Muscle of arm (tissue), 12 donors: ENCODE data around the gene ZNF343. TPM values are rescaled to one million over a fixed set of nuclear protein-coding genes. Genes with fewer than 3 reads are reported as not detected.
"Not testable (repeated sequence)": the region's sequence is repeated elsewhere in the genome, so short reads cannot be mapped to it uniquely, and the experiment has no call there.

Source experiments
- DNase-seq: peaks from one replicate; pipeline ENCODE4 v3.0.0-alpha.2; 2013
- polyA plus RNA-seq, 12 donors: library from polyadenylated mRNA; unstranded; fragments of 120-200 nt; gene quantifications; one replicate each; pipeline ENCODE4 v1.2.1, GENCODE V29; 2013; ENCODE audit not compliant: insufficient read length in 12 of 12

Gene ZNF343
- polyA plus RNA-seq, 12 donors = 3.3 to 12.4 (median 9.8) TPM; not detected in 1

DNA sequence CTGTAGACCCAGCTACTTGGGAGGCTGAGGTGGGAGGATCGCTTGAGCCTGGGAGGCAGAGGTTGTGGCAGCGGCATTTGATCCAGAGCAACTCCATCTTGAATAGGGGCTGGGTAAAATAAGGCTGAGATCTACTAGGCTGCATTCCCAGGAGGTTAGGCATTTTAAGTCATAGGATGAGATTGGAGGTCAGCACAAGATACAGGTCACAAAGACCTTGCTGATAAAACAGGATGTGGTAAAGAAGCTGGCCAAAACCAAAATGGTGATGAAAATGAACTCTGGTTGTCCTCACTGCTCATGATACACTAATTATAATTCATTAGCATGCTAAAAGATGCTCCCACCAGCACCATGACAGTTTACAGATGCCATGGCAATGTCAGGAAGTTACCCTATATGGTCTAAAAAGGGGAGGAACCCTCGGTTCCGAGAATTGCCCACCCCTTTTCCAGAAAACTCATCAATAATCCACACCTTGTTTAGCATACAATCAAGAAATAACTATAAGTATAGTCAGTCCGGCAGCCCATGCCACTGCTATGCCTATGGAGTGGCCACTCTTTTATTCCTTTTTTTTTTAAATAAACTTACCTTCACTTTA is 14.2 kb upstream of the ZNF343 start:
- DNase-seq = not testable (repeated sequence)

DNA sequence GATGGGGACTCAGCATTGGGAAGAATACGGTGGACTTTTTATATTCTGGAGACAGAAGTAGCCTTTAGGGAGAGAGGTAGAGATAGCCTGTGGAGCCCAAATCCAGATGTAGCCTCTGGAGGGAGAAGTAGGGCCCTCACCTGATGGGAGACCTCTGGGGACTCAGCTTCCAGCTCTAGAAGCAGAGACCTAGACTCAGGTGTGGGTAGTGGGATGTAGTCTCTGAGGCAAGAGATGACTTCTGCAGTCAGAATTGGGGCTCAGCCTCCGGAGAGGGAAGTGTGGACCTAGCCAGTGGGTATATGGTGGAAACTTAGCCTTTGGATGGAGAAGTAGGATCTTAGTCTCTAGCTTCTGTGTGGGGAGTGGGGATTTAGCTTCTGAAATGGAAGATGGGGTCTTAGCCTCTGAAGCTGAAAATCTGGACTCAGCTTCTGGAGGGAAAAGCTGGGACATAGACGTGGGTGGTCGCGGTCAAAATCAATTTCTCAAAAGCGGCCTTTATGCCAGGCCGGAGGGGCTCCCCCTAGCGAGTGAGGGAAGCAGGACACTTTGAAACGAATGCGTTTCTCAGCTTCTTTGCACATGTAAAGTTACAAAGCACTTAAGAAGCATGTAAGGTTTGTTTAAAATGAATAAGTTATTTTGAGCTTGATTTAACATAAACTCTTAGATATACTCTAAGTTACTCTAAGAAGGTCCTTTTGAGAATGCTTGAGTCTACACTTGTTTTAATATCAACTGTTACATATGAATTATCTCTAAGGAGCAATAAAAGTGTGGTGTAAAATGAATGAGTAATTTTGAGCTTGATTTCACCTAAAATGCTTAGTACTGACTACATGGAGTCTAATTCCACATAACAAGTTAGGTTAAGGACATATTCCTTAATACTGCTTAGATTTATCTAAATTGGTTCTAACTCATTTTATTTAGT is 12.9 kb upstream of the ZNF343 start:
- DNase-seq = peak; percentile 16

DNA sequence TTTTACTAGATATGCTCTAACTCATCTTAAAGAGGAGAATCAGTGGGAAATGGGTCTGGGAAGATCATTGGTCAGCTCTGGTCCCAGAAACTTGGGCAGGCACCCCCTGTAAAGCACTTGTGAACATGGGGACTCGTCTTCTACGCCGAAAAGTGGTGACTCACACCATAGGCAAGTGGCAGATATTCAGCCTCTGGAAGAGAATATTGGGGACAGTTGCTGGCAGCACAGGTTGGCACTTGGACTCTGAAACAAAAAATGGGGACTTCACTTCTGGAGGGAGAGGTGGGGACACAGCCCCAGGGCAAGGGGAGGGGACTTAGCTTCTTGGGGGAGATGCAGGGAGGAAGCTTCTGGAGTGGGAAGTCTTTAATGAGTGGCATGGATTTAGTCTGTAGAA is 11.9 kb upstream of the ZNF343 start:
- no peak for DNase-seq

DNA sequence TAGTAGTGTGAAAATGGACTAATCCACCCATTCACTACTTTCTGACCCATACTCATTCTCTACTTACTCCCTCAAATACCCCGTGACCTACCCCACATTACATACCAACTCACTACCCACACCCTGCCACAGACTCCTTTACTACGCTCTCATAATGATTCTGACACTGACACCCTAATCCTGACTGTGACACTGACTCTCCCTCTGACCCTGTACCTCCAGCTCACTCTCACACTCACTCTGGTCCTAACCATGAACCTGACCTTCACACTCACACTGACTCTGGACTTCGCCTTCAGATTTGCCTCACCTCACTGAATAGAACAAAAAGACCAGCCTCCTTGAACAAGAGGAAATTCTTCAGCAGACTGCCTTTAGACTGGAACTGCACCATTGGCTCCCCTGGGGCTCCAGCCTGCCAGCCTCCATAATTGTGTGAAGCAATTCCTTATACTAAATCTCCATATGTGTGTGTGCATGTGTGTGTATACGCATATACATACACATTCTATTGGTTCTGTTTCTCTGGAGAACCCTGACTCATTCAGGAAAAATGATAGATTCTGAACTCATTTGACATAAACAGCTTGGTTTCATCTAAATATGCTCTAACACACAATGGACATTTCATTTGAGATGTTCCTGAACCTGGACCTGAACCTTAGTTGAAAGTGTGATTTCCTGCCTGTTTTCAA is 10.5 kb upstream of the ZNF343 start:
- DNase-seq = no peak

DNA sequence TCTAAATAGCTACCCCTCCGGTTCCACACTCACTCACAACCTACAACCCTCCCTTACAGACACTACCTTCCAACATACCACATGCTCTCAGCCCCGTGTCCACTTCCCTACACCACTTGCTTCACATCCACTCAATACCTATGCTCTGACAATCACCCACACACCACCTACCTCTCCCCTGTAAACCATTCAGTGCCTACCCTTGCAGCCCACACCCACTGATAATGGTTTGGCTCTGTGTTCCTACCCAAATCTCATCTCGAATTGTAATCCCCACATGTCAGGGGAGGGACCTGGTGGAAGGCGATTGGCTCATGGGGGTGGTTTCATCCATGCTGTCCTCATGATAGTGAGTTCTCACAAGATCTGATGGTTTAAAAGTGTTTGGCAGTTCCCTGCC is 9.8 kb upstream of the ZNF343 start:
- no peak for DNase-seq

DNA sequence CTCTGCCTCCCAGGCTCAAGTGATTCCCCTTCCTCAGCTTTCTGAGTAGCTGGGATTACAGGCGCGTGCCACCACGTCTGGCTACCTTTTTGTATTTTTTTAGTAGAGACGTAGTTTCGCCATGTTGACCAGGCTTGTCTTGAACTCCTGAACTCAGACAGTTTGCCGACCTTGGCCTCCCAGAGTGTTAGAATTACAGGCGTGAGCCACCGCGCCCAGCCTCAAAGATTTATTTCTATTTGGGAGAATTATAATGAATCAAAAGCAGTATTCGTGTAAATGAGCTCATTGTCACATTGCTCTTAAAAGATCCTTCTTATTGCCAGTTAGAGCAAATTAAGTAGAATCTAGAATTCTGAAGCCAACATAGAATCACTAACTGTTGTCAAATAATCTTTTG is 9.4 kb upstream of the ZNF343 start:
- no peak for DNase-seq

DNA sequence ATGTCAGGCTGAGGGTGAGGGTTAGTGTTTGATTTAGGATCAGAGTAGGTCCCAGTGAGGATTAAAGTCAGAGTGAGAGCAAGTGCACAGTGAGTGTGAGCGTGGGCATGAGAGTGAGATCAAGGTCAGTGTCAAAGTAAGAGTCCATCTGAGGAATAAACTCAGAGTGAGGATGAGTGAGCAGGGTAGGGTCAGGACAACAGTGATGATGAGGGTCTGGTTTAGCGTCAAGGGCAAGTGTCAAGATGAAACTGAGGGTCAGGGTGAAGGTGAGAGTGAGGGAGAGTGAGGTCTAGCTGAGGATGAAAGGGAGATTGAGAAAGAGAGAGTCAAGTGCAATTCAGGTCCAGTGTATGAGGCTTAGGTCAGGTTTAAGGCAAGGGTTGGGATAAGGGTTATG is 7.7 kb upstream of the ZNF343 start:
- no peak for DNase-seq

DNA sequence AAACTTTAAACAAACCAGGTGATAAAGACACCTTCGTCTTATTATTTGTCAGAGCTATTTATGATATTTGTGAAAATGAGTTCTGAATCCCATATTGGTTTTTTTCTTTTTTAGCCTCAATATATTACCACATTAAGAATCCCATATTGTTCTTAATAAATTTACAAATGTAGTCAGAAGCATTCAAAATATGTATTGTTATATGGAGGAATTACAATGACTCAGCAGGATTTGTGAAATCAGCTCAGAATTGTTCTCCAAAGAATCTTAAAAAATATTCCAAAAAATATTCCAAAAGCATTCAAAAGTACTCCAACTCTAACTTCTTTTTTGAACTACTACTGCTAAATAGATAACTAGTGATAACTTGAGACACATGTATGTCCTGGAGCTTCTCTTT is 6.5 kb upstream of the ZNF343 start:
- no peak for DNase-seq

DNA sequence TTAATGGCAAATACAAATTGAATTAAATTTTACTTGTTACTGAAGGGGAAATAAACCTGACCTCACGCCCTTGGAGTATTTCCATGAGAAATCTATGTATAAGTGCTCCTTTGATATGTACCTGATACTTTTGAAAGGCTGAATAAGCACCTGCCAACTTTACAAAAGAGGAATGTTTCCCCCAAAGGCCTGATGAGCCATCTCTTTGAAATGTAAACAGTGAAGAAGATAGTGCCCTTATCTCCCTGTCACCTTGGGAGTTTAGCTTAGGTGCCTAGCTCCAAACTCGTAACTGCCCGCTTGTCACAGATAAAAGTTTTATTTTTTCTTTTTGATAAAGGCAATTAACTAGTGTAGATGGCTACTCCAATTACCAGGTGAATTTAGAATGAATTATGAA is 1.1 kb upstream of the ZNF343 start:
- no peak for DNase-seq

DNA sequence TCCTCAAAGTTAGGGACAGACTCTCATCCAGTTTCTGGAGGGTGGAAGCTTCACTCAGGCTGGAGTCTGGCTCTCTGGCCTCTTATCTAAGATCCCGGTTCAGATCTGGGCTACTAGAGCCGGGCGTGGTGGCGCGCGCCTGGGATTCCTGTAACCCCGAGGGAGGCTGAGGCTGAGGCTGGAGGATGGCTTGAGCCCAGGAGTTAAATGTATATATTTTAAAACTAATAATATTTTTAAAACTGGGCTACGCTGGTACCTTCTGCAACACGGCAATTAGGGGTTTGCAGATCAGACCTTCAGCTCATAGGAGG is 710 bp upstream of the ZNF343 start:
- DNase-seq = no peak

DNA sequence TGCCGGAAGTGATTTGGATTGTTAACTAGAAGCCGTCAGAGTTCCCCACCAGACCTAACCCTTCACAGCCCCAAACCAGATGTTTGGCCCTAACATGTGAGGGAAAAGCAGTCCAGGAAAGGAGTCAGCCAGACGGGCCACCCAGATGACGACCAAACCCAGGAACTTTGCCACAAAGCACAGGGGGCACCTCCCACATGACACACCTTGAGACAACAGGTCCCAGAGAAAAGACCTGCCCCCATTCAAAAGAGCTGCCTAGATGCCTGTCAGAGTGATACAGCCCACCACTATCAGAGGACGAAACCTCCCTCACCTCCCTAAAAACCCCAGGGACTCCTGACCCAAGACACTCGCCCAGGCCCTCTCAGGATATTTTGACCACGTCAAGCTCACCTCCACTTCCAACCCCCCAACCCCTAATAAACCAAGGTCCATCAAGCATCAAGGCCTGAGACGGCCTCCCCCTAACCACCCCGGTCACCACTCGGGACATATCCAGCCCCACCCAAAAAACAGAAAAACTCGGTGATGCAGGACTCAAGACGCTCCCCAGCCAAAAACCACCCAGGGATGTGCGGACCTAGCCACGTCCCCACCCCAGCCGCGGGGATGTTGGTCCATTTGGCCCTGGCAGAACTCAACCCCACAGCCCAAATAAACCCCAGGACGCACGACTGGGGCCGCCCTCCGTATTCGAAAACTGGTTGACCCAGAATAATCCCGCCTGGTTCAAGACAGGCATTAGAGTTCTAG is 662 bp downstream of the ZNF343 start:
- DNase-seq = no peak

DNA sequence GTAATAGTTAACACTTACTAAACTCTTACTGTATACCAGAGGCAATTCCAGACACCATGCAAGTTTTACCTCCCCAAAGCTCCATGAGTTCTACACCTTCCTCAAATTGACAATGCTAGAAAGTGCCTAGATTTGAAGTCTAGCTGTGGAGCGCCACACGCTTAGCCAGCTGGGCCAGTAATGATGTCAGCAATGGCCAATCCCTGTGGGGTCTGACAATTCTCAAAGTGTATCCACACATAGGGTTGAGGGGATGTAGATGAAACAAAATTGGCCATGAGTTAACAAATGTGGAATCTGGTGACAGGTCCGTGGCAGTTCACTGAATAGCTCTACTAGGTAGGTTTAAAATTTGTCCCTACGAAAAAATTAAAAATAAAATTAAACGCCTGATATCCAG is 1.3 kb downstream of the ZNF343 start:
- DNase-seq = no peak

DNA sequence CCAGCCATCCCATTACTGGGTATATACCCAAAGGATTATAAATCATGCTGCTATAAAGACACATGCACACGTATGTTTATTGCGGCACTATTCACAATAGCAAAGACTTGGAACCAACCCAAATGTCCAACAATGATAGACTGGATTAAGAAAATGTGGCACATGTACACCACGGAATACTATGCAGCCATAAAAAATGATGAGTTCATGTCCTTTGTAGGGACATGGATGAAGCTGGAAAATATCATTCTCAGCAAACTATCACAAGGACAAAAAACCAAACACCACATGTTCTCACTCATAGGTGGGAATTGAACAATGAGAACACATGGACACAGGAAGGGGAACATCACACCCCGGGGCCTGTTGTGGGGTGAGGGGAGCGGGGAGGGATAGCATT is 2.3 kb downstream of the ZNF343 start:
- DNase-seq = not testable (repeated sequence)

DNA sequence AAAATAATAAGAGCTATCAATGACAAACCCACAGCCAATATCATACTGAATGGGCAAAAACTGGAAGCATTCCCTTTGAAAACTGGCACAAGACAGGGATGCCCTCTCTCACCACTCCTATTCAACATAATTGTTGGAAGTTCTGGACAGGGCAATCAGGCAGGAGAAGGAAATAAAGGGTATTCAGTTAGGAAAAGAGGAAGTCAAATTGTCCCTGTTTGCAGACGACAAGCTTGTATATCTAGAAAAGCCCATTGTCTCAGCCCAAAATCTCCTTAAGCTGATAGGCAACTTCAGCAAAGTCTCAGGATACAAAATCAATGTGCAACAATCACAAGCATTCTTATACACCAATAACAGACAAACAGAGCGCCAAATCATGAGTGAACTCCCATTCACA is 3.9 kb downstream of the ZNF343 start:
- not testable (repeated sequence) for DNase-seq

DNA sequence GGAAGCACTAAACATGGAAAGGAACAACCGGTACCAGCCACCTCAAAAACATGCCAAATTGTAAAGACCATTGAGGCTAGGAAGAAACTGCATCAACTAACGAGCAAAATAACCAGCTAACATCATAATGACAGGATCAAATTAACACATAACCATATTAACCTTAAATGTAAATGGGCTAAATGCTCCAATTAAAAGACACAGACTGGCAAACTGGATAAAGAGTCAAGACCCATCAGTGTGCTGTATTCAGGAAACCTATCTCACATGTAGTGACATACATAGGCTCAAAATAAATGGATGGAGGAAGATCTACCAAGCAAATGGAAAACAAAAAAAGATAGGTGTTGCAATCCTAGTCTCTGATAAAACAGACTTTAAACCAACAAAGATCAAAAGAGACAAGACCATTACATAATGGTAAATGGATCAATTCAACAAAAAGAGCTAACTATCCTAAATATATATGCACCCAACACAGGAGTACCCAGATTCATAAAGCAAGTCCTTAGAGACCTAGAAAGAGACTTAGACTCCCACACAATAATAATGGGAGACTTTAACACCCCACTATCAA is 5.8 kb downstream of the ZNF343 start:
- not testable (repeated sequence) for DNase-seq

DNA sequence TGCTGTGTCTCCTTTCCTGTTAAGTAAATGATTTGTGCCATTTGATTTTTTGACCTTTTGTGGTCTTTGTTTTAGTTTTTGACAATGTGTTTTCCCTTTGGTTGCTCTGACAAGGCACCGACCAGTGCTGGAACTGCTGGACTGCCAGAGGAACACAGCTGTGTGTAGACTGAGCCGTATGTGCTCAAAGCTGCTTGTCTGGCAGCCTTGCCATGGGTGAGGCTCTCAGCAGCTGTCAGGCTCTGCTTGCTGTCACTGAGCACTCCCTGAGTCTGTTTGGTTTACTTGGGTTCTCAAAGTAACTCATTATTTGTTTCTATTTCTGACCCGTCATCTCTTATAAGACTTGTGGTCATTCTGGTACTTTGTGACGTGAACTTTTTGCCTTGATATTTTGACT is 23.1 kb downstream of the ZNF343 start:
- peak; percentile 19 for DNase-seq

DNA sequence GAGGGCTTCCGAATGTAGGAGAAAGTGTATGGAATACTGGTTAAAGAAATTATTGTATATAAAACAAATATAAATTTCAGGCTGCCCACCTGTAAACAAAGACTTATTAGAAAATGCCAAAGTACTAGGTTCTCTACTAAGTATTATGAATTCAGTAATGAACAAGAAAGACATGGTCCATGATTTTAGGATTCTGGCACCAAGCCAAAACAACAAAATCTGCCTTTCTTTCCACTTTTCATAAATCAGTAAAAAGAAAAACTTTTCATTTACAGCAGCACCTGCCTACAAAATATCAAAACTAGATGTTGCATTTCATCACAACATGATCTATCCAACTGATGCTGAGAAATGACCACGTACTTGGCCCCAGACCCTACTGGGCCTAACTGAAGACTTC is 23.6 kb downstream of the ZNF343 start:
- no peak for DNase-seq

DNA sequence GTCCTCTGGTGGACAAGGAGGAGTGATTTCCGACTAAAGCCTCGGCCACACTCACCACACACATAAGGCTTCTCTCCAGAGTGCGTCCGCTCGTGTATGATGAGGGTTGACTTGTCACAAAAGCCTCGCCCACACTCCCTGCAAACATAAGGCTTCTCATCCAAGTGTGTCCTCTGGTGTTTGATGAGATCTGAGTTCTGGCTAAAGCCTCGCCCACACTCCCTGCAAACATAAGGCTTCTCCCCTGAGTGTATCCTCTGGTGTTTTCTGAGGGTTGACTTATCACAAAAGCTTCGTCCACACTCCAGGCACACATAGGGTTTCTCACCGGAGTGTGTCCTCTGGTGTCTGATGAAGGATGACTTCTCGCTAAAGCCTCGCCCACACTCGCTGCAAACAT is 25.2 kb downstream of the ZNF343 start:
- no peak for DNase-seq

DNA sequence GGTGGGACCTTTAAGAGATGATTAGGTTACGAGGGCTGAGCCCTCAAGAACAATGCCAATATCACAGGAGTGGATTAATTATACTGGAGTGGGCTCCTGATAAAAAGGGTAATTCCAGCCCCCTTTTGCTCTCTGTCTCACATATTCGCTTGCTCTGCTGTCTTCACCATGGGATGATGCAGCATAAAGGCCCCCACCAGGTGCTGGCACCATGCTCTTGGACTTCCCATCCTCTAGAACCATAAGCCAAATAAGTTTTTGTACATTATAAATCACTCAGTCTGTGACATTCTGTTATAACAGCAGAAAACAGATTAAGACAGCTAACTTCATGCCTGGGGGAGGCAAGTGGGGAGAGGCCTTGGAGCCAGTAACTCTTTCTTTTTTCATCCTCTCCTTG is 28.3 kb downstream of the ZNF343 start:
- no peak for DNase-seq

DNA sequence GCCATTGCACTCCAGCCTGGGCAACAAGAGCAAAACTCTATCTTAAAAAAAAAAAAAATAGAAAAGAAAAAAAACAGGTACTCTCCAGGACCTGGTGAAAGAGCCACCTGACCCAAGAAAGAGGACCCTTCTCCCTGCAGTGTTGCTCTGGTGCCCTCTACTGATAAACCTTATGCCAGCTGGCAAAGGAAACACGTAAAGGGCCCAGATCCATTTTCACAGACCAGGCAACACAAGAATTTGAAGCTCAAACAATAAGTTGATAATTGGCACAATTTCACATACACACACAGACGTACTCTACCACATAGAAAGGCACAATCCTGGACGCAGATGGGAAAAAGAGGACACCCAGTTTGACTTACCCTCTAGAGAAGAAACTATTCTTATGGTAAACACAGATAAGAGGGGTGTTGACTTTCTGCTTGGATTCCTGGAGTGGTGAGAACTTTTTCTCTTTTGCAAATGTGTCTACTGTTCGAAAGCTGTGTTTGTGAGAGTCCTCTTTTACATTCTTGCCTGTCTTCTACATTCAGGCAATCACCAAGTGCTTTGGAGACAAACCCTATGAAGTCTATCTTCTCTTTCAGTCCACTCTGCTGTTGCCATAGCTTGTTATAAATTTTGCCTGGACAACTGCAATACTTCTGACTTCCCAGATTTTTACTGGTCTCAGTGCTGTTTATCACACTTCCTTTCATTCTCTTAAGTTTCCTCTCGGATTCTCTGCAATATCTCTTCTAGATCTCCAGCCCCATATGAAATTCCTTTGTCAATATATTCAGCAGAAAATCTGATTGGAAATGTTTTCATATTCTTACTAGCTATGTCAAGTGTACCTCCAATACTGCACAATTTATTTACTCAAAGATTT is 31.7 kb downstream of the ZNF343 start:
- DNase-seq = no peak
